Keratinocyte (primary cell): ENCODE results near the gene ANKRD18B. TPM values are rescaled to one million over a fixed set of nuclear protein-coding genes. Genes with fewer than 3 reads are reported as not detected.
A peak's percentile ranks its signal among the peaks of the same experiment; 100 is the strongest.
"Not testable (repeated sequence)": the region's sequence is repeated elsewhere in the genome, so short reads cannot be mapped to it uniquely, and the experiment has no call there.

Experiments
- DNase-seq: peaks from one replicate; pipeline ENCODE4 v3.0.0-alpha.2; 2011; ENCODE audit warnings: low read depth, missing footprints, low spot score
- FAIRE-seq: peaks from 2 replicates; lab custom pipeline; 2011; peaks lifted over from hg19 to GRCh38; lab: Jason Lieb, UNC
- H2AFZ ChIP-seq: 2 replicates; pipeline ENCODE4 v1.6.0; 2012; ENCODE audit warnings: low read length, control low read depth, inconsistent platforms; ENCODE audit not compliant: control insufficient read depth
- H3K27ac ChIP-seq: 2 replicates; pipeline ENCODE4 v1.5.1; 2011; ENCODE audit warnings: low read length; ENCODE audit not compliant: control insufficient read depth, insufficient read depth
- H3K27me3 ChIP-seq: 3 replicates; pipeline ENCODE4 v1.6.0; 2011; ENCODE audit warnings: low read length; ENCODE audit not compliant: control insufficient read depth, insufficient read depth; ENCODE audit errors: extremely low read depth
- H3K36me3 ChIP-seq, 2 experiments: 2 replicates in 1 of 2; 3 replicates in 1 of 2; pipeline ENCODE4 v1.5.1; 2011; ENCODE audit warnings: low read length in 2 of 2, mild to moderate bottlenecking in 1 of 2; ENCODE audit not compliant: control insufficient read depth in 2 of 2, insufficient read depth in 2 of 2; ENCODE audit errors: extremely low read depth in 1 of 2
- H3K4me1 ChIP-seq: 3 replicates; pipeline ENCODE4 v1.5.1; 2011; ENCODE audit warnings: low read length; ENCODE audit not compliant: control insufficient read depth, insufficient read depth; ENCODE audit errors: extremely low read depth
- H3K4me2 ChIP-seq: 3 replicates; pipeline ENCODE4 v1.6.0; 2011; ENCODE audit warnings: low read depth, low read length; ENCODE audit not compliant: control insufficient read depth, insufficient read depth; ENCODE audit errors: extremely low read depth
- H3K4me3 ChIP-seq, 3 experiments: fragments of 200-600 bp in 1 of 3; sonication (generic) in 1 of 3; 2 replicates in 2 of 3; 3 replicates in 1 of 3; pipeline ENCODE4 v1.5.1; 2011 to 2016; ENCODE audit warnings: low read length in 3 of 3, mild to moderate bottlenecking in 3 of 3, control low read depth in 2 of 3, inconsistent platforms in 1 of 3, low read depth in 1 of 3, mixed read lengths in 1 of 3, mixed run types in 1 of 3, moderate library complexity in 1 of 3; ENCODE audit not compliant: control insufficient read depth in 2 of 3, insufficient read depth in 2 of 3; ENCODE audit errors: extremely low read depth in 1 of 3
- H3K79me2 ChIP-seq: 2 replicates; pipeline ENCODE4 v1.6.0; 2012; ENCODE audit warnings: low read length; ENCODE audit not compliant: control insufficient read depth, insufficient read depth
- H3K9ac ChIP-seq: 3 replicates; pipeline ENCODE4 v1.6.0; 2011; ENCODE audit warnings: low read length; ENCODE audit not compliant: control insufficient read depth, insufficient read depth; ENCODE audit errors: extremely low read depth
- H3K9me1 ChIP-seq: 3 replicates; pipeline ENCODE4 v1.6.0; 2011; ENCODE audit warnings: low read length; ENCODE audit not compliant: control insufficient read depth, insufficient read depth; ENCODE audit errors: extremely low read depth
- H3K9me3 ChIP-seq: 2 replicates; pipeline ENCODE4 v1.5.1; 2012; ENCODE audit warnings: low read depth, low read length; ENCODE audit not compliant: control insufficient read depth
- H4K20me1 ChIP-seq: 3 replicates; pipeline ENCODE4 v1.6.0; 2011; ENCODE audit warnings: low read length; ENCODE audit not compliant: control insufficient read depth, insufficient read depth; ENCODE audit errors: extremely low read depth
- CTCF ChIP-seq, 3 experiments: IDR thresholded peaks in 1 of 3; conservative IDR thresholded peaks in 1 of 3; optimal IDR thresholded peaks in 1 of 3; 2 replicates in 2 of 3; 3 replicates in 1 of 3; pipeline versions ENCODE3 to v1.5.1; 2011; ENCODE audit warnings: low read length in 3 of 3, mild to moderate bottlenecking in 3 of 3, moderate library complexity in 2 of 3, control low read depth in 1 of 3, inconsistent platforms in 1 of 3; ENCODE audit not compliant: insufficient read depth in 2 of 3; ENCODE audit errors: extremely low read depth in 1 of 3
- EZH2 ChIP-seq: IDR thresholded peaks from one replicate; pipeline ENCODE4 v1.6.1; 2012; ENCODE audit warnings: inconsistent platforms, mild to moderate bottlenecking, low read length, moderate library complexity
- dilution Hi-C: fragments of 300-500 bp; cut with MboI; formaldehyde crosslinking; loops from one replicate; pipeline ENCODE4 v1.7.0; 2020; ENCODE audit warnings: low sequenced_read_pairs; ENCODE audit not compliant: extremely low pct_ligation_motif_present
- polyA plus RNA-seq, 5 experiments: library from polyadenylated mRNA; depleted of rRNA in 3 of 5; stranded (reverse) in 3 of 5; stranded (forward) in 1 of 5; unstranded in 1 of 5; fragments of >200 nt; gene quantifications; 1 replicate in 1 of 5; 2 replicates in 3 of 5; 3 replicates in 1 of 5; pipeline versions ENCODE4 v1.2.1 to v1.2.3, GENCODE V29; 2011 to 2012; ENCODE audit warnings: missing spikeins in 2 of 5, low read depth in 1 of 5, low replicate concordance in 1 of 5

Gene ANKRD18B
- polyA plus RNA-seq, 1 donor (not counting 4 experiments of a cell fraction or from before 2014, with no cell fraction given), result 2.9 TPM

GRCh38 chr9:33535541-33535940, 11.5 kb downstream of the ANKRD18B start:
- no peak overlapping the region for H3K9ac ChIP-seq
- no peak overlapping the region for H3K27ac ChIP-seq
- TF ChIP-seq CTCF (optimal IDR thresholded peaks at IDR 0.05 in 1 of 3, IDR thresholded peaks at IDR 0.05 in 1 of 3, conservative IDR thresholded peaks at IDR 0.05 in 1 of 3; ENCODE audit: extremely low read depth in 1 of 3, insufficient read depth in 2 of 3, low read length in 3 of 3) (no peak), EZH2 (no peak)
- no peak overlapping the region for H2AFZ ChIP-seq
- no peaks in the 10 kb centered on the region for H3K79me2 ChIP-seq
- no peaks in the 10 kb centered on the region for H3K4me1 ChIP-seq
- no peaks in the 10 kb centered on the region for H4K20me1 ChIP-seq
- H3K9me1 ChIP-seq, result no peaks in the 10 kb centered on the region
- H3K27me3 ChIP-seq, result no peaks in the 10 kb centered on the region
- no peaks in the 10 kb centered on the region for H3K9me3 ChIP-seq
- H3K36me3 ChIP-seq, result no peaks in the 10 kb centered on the region
- DNase-seq (no peak), FAIRE-seq (no peak)
- dilution Hi-C loops, result no loop called here
- H3K4me3 ChIP-seq, result no peak overlapping the region
- H3K4me2 ChIP-seq, result no peak overlapping the region

GRCh38 chr9:33543463-33543862, 19.4 kb downstream of the ANKRD18B start:
- H3K4me3 ChIP-seq, H3K79me2 ChIP-seq, H3K4me1 ChIP-seq, H3K9ac ChIP-seq, H4K20me1 ChIP-seq, H3K27me3 ChIP-seq, dilution Hi-C loops, H3K9me3 ChIP-seq, H3K4me2 ChIP-seq, H3K9me1 ChIP-seq, H2AFZ ChIP-seq, FAIRE-seq, H3K36me3 ChIP-seq, H3K27ac ChIP-seq, DNase-seq: not testable (repeated sequence)

GRCh38 chr9:33545715-33546114, 21.7 kb downstream of the ANKRD18B start:
- H3K9me3 ChIP-seq, dilution Hi-C loops, H4K20me1 ChIP-seq, H3K36me3 ChIP-seq, H3K9ac ChIP-seq, H2AFZ ChIP-seq, H3K4me1 ChIP-seq, H3K27ac ChIP-seq, H3K79me2 ChIP-seq, H3K27me3 ChIP-seq, DNase-seq, H3K4me3 ChIP-seq, H3K9me1 ChIP-seq, FAIRE-seq, H3K4me2 ChIP-seq: not testable (repeated sequence)

GRCh38 chr9:33548816-33549215, 24.8 kb downstream of the ANKRD18B start:
- H3K9me1 ChIP-seq, H3K4me3 ChIP-seq, H3K27ac ChIP-seq, H3K36me3 ChIP-seq, DNase-seq, H3K9ac ChIP-seq, H3K9me3 ChIP-seq, H3K79me2 ChIP-seq, H4K20me1 ChIP-seq, H3K4me2 ChIP-seq, dilution Hi-C loops, H2AFZ ChIP-seq, H3K27me3 ChIP-seq: not testable (repeated sequence)
- H3K4me1 ChIP-seq, result peaks cover 14% of the 10 kb centered on the region
- peak; percentile 62 for FAIRE-seq
